ENCODE data around the gene TAF1. TPM values are rescaled to one million over a fixed set of nuclear protein-coding genes. Genes with fewer than 3 reads are reported as not detected.
A peak's percentile ranks its signal among the peaks of the same experiment; 100 is the strongest.
"Not testable (repeated sequence)": the region's sequence is repeated elsewhere in the genome, so short reads cannot be mapped to it uniquely, and the experiment has no call there.

Gene TAF1
- polyA plus RNA-seq, 3 donors, result 4.0 to 19.7 (median 5.2) TPM

DNA sequence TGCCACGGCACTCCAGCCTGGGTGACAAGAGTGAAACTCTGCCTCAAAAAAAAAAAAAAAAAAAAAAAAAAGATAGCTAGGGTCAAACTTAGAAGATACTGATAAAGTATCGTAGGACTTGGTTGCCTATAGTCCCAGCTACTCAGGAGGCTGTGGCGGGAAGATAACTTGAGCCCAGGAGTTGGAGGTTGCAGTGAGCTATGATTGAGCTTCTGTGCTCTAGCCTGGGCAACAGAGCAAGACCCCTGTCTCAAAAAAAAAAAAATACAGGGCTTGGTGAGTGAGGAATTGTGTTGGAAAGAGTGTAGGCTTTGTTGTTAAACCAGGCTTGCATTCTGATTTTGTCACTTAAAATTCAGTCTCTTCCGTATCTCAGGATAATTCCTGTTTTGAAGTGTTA is 6.2 kb downstream of the TAF1 start:
- H3K9me3 Mint-ChIP-seq, result peaks cover 0 to 5% (median 0%) of the 10 kb centered on the region in 7 donors
- Histone ChIP-seq H2AFZ (ENCODE audit: insufficient read depth, low read depth, low read length, poor library complexity, severe bottlenecking) (no peak overlapping the region), H3K79me2 (ENCODE audit: insufficient read depth, low read length) (peaks cover 49% of the 10 kb centered on the region), H3K36me3 (replicated peaks in 1 of 2; ENCODE audit: control insufficient read depth in 1 of 2, insufficient read depth in 2 of 2, low read length in 2 of 2) (peaks cover 44 to 64% of the 10 kb centered on the region in 2 donors), H3K9me3 (replicated peaks in 1 of 2; ENCODE audit: control insufficient read depth in 1 of 2, insufficient read depth in 1 of 2, low read length in 2 of 2) (no peaks in the 10 kb centered on the region), H3K4me2 (replicated peaks; ENCODE audit: extremely low read depth, low read length, poor library complexity, severe bottlenecking) (no peak overlapping the region), H3K4me3 (replicated peaks in 1 of 3; ENCODE audit: low read depth in 2 of 3, low read length in 3 of 3) (no peak overlapping the region), H3K27me3 (ENCODE audit: control insufficient read depth in 2 of 2, insufficient read depth in 2 of 2, low read length in 2 of 2) (no peaks in the 10 kb centered on the region), H3K27ac (ENCODE audit: low read depth in 1 of 2, low read length in 2 of 2) (no peak overlapping the region), H3K9ac (ENCODE audit: insufficient read depth, low read length, poor library complexity, severe bottlenecking) (no peak overlapping the region), H3K4me1 (ENCODE audit: control insufficient read depth in 1 of 2, insufficient read depth in 2 of 2, low read length in 2 of 2) (peaks cover 7 to 8% of the 10 kb centered on the region in 2 donors), H4K20me1 (ENCODE audit: insufficient read depth, low read length) (peaks cover 29% of the 10 kb centered on the region)
- no peak for DNase-seq
- peaks cover 49 to 62% of the 10 kb centered on the region in 2 donors for H3K36me3 Mint-ChIP-seq
- intact Hi-C loops (cut with micrococcal nuclease), result loop anchor here in 1 of 2 donors (10.0 kb wide), 2 partner anchors 62 to 78 kb away; no protein-coding TSS in a partner anchor
- no CpG with 5 or more reads among the region's 4 CpGs for WGBS (ENCODE audit: insufficient coverage)
- peaks cover 9% of the 10 kb centered on the region for H3K4me1 Mint-ChIP-seq
- TF ChIP-seq, protein P1, sequence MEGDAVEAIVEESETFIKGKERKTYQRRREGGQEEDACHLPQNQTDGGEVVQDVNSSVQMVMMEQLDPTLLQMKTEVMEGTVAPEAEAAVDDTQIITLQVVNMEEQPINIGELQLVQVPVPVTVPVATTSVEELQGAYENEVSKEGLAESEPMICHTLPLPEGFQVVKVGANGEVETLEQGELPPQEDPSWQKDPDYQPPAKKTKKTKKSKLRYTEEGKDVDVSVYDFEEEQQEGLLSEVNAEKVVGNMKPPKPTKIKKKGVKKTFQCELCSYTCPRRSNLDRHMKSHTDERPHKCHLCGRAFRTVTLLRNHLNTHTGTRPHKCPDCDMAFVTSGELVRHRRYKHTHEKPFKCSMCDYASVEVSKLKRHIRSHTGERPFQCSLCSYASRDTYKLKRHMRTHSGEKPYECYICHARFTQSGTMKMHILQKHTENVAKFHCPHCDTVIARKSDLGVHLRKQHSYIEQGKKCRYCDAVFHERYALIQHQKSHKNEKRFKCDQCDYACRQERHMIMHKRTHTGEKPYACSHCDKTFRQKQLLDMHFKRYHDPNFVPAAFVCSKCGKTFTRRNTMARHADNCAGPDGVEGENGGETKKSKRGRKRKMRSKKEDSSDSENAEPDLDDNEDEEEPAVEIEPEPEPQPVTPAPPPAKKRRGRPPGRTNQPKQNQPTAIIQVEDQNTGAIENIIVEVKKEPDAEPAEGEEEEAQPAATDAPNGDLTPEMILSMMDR (IDR thresholded peaks at IDR 0.05), result no peak
- no peak overlapping the region for H3K27ac Mint-ChIP-seq
- no peak overlapping the region for H3K4me3 Mint-ChIP-seq
- H3K27me3 Mint-ChIP-seq (ENCODE audit: low read depth in 3 of 3), result peaks cover 0 to 4% (median 0%) of the 10 kb centered on the region in 3 donors

DNA sequence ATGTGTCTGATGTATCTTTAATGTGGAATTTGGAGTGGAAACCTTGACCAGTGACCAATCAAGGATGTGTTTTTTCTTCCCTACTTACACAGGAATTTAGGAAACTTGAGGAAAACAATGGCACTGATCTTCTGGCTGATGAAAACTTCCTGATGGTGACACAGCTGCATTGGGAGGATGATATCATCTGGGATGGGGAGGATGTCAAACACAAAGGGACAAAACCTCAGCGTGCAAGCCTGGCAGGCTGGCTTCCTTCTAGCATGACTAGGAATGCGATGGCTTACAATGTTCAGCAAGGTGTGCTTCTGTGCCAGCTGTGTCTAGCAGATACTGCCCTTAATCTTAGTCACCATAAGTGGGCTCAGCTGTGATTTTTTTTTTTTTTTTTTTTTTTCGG is 12.6 kb downstream of the TAF1 start:
- Histone ChIP-seq H3K4me2 (replicated peaks; ENCODE audit: extremely low read depth, low read length, poor library complexity, severe bottlenecking) (no peak overlapping the region), H3K9me3 (replicated peaks in 1 of 2; ENCODE audit: control insufficient read depth in 1 of 2, insufficient read depth in 1 of 2, low read length in 2 of 2) (no peaks in the 10 kb centered on the region), H2AFZ (ENCODE audit: insufficient read depth, low read depth, low read length, poor library complexity, severe bottlenecking) (no peak overlapping the region), H3K36me3 (replicated peaks in 1 of 2; ENCODE audit: control insufficient read depth in 1 of 2, insufficient read depth in 2 of 2, low read length in 2 of 2) (peaks cover 86 to 98% of the 10 kb centered on the region in 2 donors), H3K79me2 (ENCODE audit: insufficient read depth, low read length) (peaks cover 2% of the 10 kb centered on the region), H3K27ac (ENCODE audit: low read depth in 1 of 2, low read length in 2 of 2) (no peak overlapping the region), H3K4me3 (replicated peaks in 1 of 3; ENCODE audit: low read depth in 2 of 3, low read length in 3 of 3) (no peak overlapping the region), H3K27me3 (ENCODE audit: control insufficient read depth in 2 of 2, insufficient read depth in 2 of 2, low read length in 2 of 2) (no peaks in the 10 kb centered on the region), H3K9ac (ENCODE audit: insufficient read depth, low read length, poor library complexity, severe bottlenecking) (no peak overlapping the region), H3K4me1 (ENCODE audit: control insufficient read depth in 1 of 2, insufficient read depth in 2 of 2, low read length in 2 of 2) (no peaks in the 10 kb centered on the region), H4K20me1 (ENCODE audit: insufficient read depth, low read length) (peaks cover 7% of the 10 kb centered on the region)
- intact Hi-C loops (cut with micrococcal nuclease), result loop anchor here in 1 of 2 donors (10.0 kb wide), 2 partner anchors 56 to 84 kb away; no protein-coding TSS in a partner anchor
- H3K9me3 Mint-ChIP-seq, result peaks cover 0 to 3% (median 0%) of the 10 kb centered on the region in 7 donors
- TF ChIP-seq, protein P1 (IDR thresholded peaks at IDR 0.05), result no peak
- WGBS (ENCODE audit: insufficient coverage), result no CpG with 5 or more reads among the region's 3 CpGs
- no peaks in the 10 kb centered on the region for H3K4me1 Mint-ChIP-seq
- peaks cover 0 to 10% (median 0%) of the 10 kb centered on the region in 3 donors for H3K27me3 Mint-ChIP-seq (ENCODE audit: low read depth in 3 of 3)
- H3K27ac Mint-ChIP-seq, result peak overlapping the region in 1 of 7 donors; percentile 40
- H3K4me3 Mint-ChIP-seq, result no peak overlapping the region
- DNase-seq, result no peak
- H3K36me3 Mint-ChIP-seq, result peaks cover 70 to 88% of the 10 kb centered on the region in 2 donors

- not testable (repeated sequence) for H3K27ac Mint-ChIP-seq; H3K27me3 Mint-ChIP-seq (ENCODE audit: low read depth in 3 of 3); H3K79me2 ChIP-seq (ENCODE audit: insufficient read depth, low read length); H2AFZ ChIP-seq (ENCODE audit: insufficient read depth, low read depth, low read length, poor library complexity, severe bottlenecking); H3K9me3 ChIP-seq (replicated peaks in 1 of 2; ENCODE audit: control insufficient read depth in 1 of 2, insufficient read depth in 1 of 2, low read length in 2 of 2); H3K4me1 ChIP-seq (ENCODE audit: control insufficient read depth in 1 of 2, insufficient read depth in 2 of 2, low read length in 2 of 2); H3K4me3 ChIP-seq (replicated peaks in 1 of 3; ENCODE audit: low read depth in 2 of 3, low read length in 3 of 3); H3K9ac ChIP-seq (ENCODE audit: insufficient read depth, low read length, poor library complexity, severe bottlenecking); H3K4me2 ChIP-seq (replicated peaks; ENCODE audit: extremely low read depth, low read length, poor library complexity, severe bottlenecking); DNase-seq; H3K4me3 Mint-ChIP-seq; H3K27me3 ChIP-seq (ENCODE audit: control insufficient read depth in 2 of 2, insufficient read depth in 2 of 2, low read length in 2 of 2); H3K4me1 Mint-ChIP-seq; H3K9me3 Mint-ChIP-seq; H4K20me1 ChIP-seq (ENCODE audit: insufficient read depth, low read length); H3K27ac ChIP-seq (ENCODE audit: low read depth in 1 of 2, low read length in 2 of 2)
- intact Hi-C loops (cut with micrococcal nuclease), result loop anchor here in 1 of 2 donors (10.0 kb wide), 1 partner anchor 183 kb away; the partner anchor contains the start of gene GCNA
- 100% methylated on average over 1 of the region's 4 CpGs for WGBS (ENCODE audit: insufficient coverage)
- peaks cover 94 to 97% of the 10 kb centered on the region in 2 donors for H3K36me3 ChIP-seq (replicated peaks in 1 of 2; ENCODE audit: control insufficient read depth in 1 of 2, insufficient read depth in 2 of 2, low read length in 2 of 2)
- peaks cover 75 to 83% of the 10 kb centered on the region in 2 donors for H3K36me3 Mint-ChIP-seq
Observed at GRCh38 chrX:71391725-71392124, 25.6 kb downstream of the TAF1 start.

All from CD14-positive monocyte (primary cell).